IPS-20b (cell line): Measurements from ENCODE around the gene LMNA.
"Not testable (repeated sequence)": the region's sequence is repeated elsewhere in the genome, so short reads cannot be mapped to it uniquely, and the experiment has no call there.

ENCODE experiments used
- H3K27ac ChIP-seq: one replicate; pipeline ENCODE4 v1.5.1; 2013; ENCODE audit warnings: low read length
- H3K27me3 ChIP-seq: 2 replicates; pipeline ENCODE4 v1.6.1; 2013; ENCODE audit warnings: mild to moderate bottlenecking, low read length, inconsistent platforms; ENCODE audit not compliant: insufficient read depth
- H3K36me3 ChIP-seq: 2 replicates; pipeline ENCODE4 v1.6.1; 2013; ENCODE audit warnings: low read depth, mild to moderate bottlenecking, inconsistent platforms, low read length, moderate library complexity; ENCODE audit not compliant: insufficient read depth
- H3K4me1 ChIP-seq: 2 replicates; pipeline ENCODE4 v1.6.1; 2013; ENCODE audit warnings: mild to moderate bottlenecking, control low read depth, inconsistent platforms, low read length, moderate library complexity; ENCODE audit not compliant: insufficient read depth
- H3K4me3 ChIP-seq: 2 replicates; pipeline ENCODE4 v1.5.1; 2013; ENCODE audit warnings: mild to moderate bottlenecking, low read length, inconsistent platforms
- H3K9ac ChIP-seq: 2 replicates; pipeline ENCODE4 v1.6.1; 2013; ENCODE audit warnings: low read depth, mild to moderate bottlenecking, inconsistent platforms, low read length, moderate library complexity
- H3K9me3 ChIP-seq: 2 replicates; pipeline ENCODE4 v1.6.1; 2013; ENCODE audit warnings: mild to moderate bottlenecking, low read depth, low read length, inconsistent platforms; ENCODE audit not compliant: insufficient read depth

Gene LMNA

DNA sequence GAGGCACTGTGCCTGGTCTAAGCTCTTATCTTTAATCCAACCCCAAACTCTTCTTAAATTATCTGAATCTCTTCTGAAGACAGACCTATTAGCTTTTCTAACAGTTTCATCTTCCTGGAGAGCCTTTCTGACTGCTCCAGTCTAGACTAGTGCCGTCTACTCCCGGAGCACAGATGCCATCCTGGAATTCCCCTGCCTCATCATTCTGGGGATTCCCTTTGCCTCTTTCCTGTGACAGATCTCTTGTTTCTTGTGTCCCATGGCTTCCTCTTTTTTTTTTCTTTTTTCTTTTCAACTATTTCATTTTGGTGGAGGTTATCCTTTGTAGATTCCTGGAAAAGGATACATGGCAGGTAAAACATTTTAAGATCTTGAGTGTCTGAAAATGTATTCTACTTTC lies 50.6 kb downstream of the LMNA start:
- no peak overlapping the region for H3K4me3 ChIP-seq
- H3K27me3 ChIP-seq: no peaks in the 10 kb centered on the region
- no peak overlapping the region for H3K9ac ChIP-seq
- no peak overlapping the region for H3K27ac ChIP-seq
- peaks cover 9% of the 10 kb centered on the region for H3K4me1 ChIP-seq
- no peaks in the 10 kb centered on the region for H3K9me3 ChIP-seq
- no peaks in the 10 kb centered on the region for H3K36me3 ChIP-seq

DNA sequence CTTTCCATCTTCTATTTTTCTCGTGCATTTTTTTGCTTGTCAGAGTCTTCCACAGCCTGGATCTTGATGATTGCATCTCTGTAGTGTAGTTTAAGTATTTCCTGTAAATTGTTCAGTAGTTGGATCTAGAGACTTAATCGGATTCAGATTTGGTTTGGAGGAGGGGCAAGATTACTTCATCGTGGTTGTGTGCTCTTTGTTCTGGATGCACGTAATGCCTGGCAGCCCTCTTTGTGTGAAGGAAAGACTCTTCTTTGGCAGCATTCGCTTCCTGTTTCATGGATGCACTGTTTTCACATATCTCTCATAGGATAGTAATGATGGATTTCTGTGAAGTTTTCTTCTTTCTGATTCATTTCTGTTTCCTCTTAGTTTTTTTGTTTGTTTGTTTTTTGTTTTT lies 53.0 kb downstream of the LMNA start:
- Histone ChIP-seq H3K36me3 (peaks cover 4% of the 10 kb centered on the region; the same call in 1 of the 2 replicates), H3K27me3 (no peaks in the 10 kb centered on the region), H3K9me3 (no peaks in the 10 kb centered on the region), H3K9ac (no peak overlapping the region), H3K4me1 (peaks cover 2% of the 10 kb centered on the region; the same call in 1 of the 2 replicates), H3K4me3 (no peak overlapping the region), H3K27ac (no peak overlapping the region)

DNA sequence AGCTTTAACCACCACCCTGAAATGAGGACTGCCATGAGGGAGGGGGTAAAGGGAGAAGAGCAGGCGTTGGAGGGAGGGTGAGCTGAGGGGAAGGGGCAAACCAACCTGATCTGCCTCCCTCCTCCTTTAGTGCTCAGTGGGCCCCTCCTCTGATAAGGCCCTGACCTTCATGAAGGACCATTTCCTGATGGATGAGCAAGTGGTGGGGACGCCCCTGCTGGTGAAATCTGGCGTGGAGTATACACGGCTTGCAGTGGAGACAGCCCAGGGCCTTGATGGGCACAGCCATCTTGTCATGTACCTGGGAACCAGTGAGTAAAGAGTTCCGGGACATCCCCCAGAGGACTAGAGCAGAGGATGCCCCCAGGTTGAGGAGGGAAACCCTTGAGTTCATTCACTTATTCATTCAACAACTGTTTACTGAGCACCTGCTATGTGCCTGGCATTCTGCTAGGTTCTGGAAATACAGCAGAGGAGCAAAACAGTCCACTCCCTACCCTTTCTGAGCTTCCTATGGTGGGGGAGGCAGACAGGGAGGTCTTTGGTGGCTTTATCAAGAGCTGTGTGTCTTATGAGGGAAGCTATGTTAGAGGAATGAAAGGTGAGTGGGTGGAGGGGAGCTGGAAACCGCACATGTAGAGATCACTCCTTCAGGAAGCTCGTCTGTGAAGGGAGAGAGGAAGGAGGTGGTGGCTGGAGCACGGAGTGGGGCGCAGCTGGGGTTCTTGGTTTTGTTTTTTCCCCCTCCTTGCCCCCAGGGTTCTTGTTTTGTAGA lies 58.4 kb downstream of the LMNA start:
- H3K4me1 ChIP-seq: peaks cover 12% of the 10 kb centered on the region
- no peak overlapping the region for H3K9ac ChIP-seq
- H3K9me3 ChIP-seq: no peaks in the 10 kb centered on the region
- peaks cover 17% of the 10 kb centered on the region; the same call in 1 of the 2 replicates for H3K36me3 ChIP-seq
- H3K27me3 ChIP-seq: no peaks in the 10 kb centered on the region
- H3K4me3 ChIP-seq: no peak overlapping the region
- no peak overlapping the region for H3K27ac ChIP-seq

DNA sequence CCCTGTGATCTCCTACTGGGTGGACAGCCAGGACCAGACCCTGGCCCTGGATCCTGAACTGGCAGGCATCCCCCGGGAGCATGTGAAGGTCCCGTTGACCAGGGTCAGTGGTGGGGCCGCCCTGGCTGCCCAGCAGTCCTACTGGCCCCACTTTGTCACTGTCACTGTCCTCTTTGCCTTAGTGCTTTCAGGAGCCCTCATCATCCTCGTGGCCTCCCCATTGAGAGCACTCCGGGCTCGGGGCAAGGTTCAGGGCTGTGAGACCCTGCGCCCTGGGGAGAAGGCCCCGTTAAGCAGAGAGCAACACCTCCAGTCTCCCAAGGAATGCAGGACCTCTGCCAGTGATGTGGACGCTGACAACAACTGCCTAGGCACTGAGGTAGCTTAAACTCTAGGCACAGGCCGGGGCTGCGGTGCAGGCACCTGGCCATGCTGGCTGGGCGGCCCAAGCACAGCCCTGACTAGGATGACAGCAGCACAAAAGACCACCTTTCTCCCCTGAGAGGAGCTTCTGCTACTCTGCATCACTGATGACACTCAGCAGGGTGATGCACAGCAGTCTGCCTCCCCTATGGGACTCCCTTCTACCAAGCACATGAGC lies 62.2 kb downstream of the LMNA start:
- Histone ChIP-seq H3K9ac (no peak overlapping the region), H3K27me3 (no peaks in the 10 kb centered on the region), H3K27ac (peak overlapping the region; percentile 29), H3K4me3 (no peak overlapping the region), H3K9me3 (no peaks in the 10 kb centered on the region), H3K4me1 (peaks cover 20% of the 10 kb centered on the region), H3K36me3 (peaks cover 14% of the 10 kb centered on the region; the same call in 1 of the 2 replicates)

- Histone ChIP-seq H3K9ac (peak overlapping the region; percentile 64), H3K4me3 (no peak overlapping the region), H3K4me1 (peaks cover 18% of the 10 kb centered on the region), H3K36me3 (peaks cover 14% of the 10 kb centered on the region; the same call in 1 of the 2 replicates), H3K9me3 (no peaks in the 10 kb centered on the region), H3K27me3 (no peaks in the 10 kb centered on the region), H3K27ac (no peak overlapping the region)
These were observed 63.6 kb downstream of the LMNA start for GRCh38 chr1:156177919-156178654.

- no peak overlapping the region for H3K4me3 ChIP-seq
These were observed 66.0 kb downstream of the LMNA start for GRCh38 chr1:156180471-156180870.

GRCh38 chr1:156181391-156181924 lies 66.9 kb downstream of the LMNA start:
- not testable (repeated sequence) for H3K36me3 ChIP-seq, H3K27me3 ChIP-seq, H3K9me3 ChIP-seq
- Histone ChIP-seq H3K27ac (peak overlapping the region; percentile 93), H3K9ac (peak overlapping the region; percentile 75; the same call in 1 of the 2 replicates), H3K4me3 (peak overlapping the region; percentile 24; the same call in 1 of the 2 replicates), H3K4me1 (peaks cover 18% of the 10 kb centered on the region)

More at GRCh38 chr1:156180471-156180870, 66.0 kb downstream of the LMNA start:
- Histone ChIP-seq H3K27ac (peak overlapping the region; percentile 49), H3K9me3 (no peaks in the 10 kb centered on the region), H3K4me1 (peaks cover 18% of the 10 kb centered on the region), H3K27me3 (no peaks in the 10 kb centered on the region), H3K9ac (peak overlapping the region; percentile 70), H3K36me3 (peaks cover 4% of the 10 kb centered on the region; the same call in 1 of the 2 replicates)

- Histone ChIP-seq H3K4me3 (peak overlapping the region; percentile 54), H3K4me1 (peaks cover 15% of the 10 kb centered on the region), H3K9ac (peak overlapping the region; percentile 83), H3K27ac (peak overlapping the region; percentile 91)
- not testable (repeated sequence) for H3K9me3 ChIP-seq, H3K36me3 ChIP-seq, H3K27me3 ChIP-seq
These were observed 67.7 kb downstream of the LMNA start for GRCh38 chr1:156182010-156182779.

GRCh38 chr1:156186347-156187177 lies 72.1 kb downstream of the LMNA start:
- H3K4me1 ChIP-seq, H3K4me3 ChIP-seq, H3K36me3 ChIP-seq, H3K27me3 ChIP-seq, H3K27ac ChIP-seq, H3K9ac ChIP-seq: not testable (repeated sequence)
- peaks cover 14% of the 10 kb centered on the region; the same call in 1 of the 2 replicates for H3K9me3 ChIP-seq
